Activated T-helper 1 cell treated with Interleukin-2 at 50 U/mL for 16 hours (primary cell): ENCODE results near the gene TANC1.

ENCODE experiments used
- DNase-seq: peaks from one replicate; pipeline ENCODE4 v3.0.0-alpha.2; 2020; ENCODE audit warnings: low read depth

Gene TANC1

DNA sequence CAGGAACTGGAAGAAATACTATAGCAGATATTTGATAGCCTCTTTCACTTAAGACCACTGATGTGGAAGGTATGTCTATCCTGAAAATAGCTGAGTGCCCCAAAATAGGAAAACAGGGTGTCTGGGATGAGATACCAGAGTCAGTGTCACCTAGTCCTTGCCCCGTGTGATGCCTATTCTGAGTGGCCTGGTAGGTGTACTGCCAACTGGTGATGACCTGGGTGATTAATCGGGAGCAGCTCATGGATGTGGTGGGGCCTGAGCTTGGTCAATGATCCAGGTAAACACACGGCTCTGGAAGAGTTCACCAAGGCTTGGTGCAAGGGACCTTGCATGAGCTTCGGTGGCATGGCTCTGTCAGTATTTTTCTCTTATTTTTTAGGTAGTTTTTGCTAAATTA lies 95.2 kb downstream of the TANC1 start:
- no peak for DNase-seq

GRCh38 chr2:159064446-159065301 lies 96.2 kb downstream of the TANC1 start:
- no peak for DNase-seq

DNA sequence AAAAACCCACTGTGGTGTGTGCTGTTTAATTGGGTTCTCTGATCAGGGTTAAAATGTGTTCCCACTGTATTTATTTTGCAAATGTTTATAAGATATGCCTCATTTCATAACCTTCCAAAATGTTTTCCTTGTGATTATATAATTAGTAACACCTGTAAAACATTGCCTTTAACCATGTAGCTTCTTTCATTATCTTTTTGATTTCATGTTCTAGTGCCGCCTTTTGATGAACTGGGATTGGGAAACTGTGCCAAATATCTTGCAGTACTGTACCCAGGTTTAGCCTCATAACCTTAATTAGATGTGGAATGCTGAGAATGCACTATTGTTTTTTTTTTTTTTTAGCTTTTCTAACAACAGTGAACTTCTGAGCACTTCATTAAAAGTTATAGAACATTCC lies 96.9 kb downstream of the TANC1 start:
- DNase-seq, result no peak

DNA sequence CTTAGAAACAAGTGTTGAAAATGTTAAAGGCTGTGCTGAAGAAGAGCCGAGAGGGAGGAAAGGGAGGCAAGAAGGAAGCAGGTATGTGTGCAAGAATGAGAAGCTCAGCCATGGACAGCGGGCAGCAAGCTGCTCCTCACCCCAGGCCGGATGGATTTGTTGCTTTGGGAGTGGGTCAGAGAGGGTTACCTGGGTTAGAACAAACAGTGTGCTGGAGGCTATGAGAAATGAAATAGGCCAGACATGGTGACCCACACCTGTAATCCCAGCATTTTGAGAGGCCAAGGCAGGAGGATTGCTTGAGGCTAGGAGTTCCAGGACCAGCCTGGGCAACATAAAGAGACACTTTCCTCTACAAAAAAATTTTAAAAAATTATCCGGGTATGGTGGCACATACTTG lies 97.5 kb downstream of the TANC1 start:
- no peak for DNase-seq

GRCh38 chr2:159066541-159067156 lies 98.2 kb downstream of the TANC1 start:
- DNase-seq, result no peak

- DNase-seq, result no peak
Measured at GRCh38 chr2:159067971-159068370, 99.5 kb downstream of the TANC1 start.

- DNase-seq, result no peak
Measured at GRCh38 chr2:159069229-159069628, 100.8 kb downstream of the TANC1 start.

- no peak for DNase-seq
Measured at GRCh38 chr2:159070235-159070634, 101.8 kb downstream of the TANC1 start.

DNA sequence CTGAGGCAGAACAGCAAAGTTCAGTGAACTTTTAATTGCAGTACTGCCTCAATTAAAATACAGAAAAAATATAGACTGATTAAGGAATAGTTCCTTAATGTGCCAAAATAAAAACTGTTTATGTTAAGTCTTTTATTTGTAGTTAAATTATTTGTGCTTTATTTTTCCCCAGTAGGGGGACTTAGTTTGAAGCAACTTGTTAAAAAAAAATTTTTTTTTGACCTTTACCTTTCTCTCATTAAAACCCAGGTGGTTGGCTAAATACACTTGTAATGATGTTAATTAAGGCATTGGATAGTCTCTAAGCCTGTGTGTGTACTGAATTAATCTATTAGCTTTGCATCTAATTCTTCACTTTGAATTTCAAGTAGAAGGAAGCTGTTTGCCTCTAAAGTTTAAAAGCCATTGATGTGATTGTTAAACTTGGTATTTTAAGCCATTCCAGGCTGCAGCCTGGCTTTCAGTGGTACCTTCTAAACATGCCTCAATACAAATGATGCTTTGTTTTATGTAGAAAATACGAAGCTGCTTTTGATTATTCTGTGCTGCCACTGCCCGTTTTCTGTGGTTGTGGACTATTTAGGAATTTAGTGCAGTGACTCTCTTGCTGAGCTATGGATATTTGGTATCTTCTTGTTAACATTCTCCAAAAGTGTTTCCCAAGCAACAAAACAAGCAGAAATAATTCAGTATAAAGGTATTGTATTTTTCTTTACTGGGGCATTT lies 102.9 kb downstream of the TANC1 start:
- no peak for DNase-seq

- no peak for DNase-seq
Measured at GRCh38 chr2:159072795-159073194, 104.4 kb downstream of the TANC1 start.

- no peak for DNase-seq
Measured at GRCh38 chr2:159073256-159073655, 104.8 kb downstream of the TANC1 start.

GRCh38 chr2:159074605-159075004 lies 106.2 kb downstream of the TANC1 start:
- DNase-seq, result no peak

DNA sequence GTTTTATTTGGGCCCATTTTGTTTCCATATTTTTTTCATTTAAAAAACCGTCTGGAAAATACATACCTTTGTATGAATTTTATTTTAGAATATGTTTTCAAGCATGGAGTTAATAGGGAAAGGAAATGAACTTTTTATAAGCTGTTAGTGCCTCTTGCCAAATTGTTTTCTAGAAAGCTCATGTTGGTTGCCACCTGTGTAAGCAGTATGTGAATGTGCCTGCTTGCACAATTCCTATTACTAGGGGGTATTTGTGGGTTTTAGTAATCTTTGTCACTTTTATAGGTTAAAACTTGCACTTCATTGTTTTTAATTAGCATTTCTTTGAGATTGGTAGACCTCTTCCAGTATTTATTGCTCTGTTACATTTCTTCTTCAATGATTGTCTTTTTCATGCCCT lies 107.3 kb downstream of the TANC1 start:
- DNase-seq, result no peak

DNA sequence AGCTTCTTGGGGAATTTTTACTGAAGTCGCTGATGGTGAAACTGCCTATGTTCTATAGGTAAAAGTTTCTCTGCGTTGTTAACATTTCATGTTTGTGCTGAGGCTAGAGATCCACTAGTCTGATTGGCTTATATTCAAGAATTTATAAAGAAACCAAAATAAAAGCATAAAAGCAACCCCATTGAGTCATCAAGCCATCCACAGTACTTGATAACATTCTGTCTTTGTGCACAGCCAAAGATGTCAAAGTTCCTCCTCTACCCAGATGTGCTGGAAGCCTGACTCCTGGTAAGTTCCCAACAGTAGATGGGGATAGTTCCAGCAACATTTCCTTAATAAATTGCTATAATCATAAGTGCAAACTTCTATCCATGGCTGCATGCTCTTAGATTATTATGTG lies 107.8 kb downstream of the TANC1 start:
- DNase-seq, result no peak

GRCh38 chr2:159077869-159078268 lies 109.4 kb downstream of the TANC1 start:
- no peak for DNase-seq

DNA sequence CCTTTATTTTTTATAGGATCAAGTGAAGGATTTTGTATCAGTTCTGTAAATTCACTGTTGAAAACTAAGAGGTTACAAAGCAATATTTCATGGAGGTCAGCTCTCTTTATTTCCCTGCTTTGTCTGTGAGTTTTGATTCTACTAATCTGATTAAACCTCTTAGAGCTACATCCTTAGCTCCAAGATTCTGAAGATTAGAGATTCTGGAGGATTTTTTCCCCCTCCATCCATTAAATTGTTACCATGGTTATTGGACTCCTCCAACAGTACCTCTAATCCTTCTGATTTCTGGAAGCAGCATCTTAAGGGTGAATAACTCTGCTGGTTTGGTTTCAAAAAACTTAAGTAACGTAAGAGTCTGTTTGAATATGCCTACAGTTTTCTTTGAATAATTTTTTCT lies 110.0 kb downstream of the TANC1 start:
- DNase-seq, result no peak

- DNase-seq, result no peak
Measured at GRCh38 chr2:159080641-159081040, 112.2 kb downstream of the TANC1 start.

DNA sequence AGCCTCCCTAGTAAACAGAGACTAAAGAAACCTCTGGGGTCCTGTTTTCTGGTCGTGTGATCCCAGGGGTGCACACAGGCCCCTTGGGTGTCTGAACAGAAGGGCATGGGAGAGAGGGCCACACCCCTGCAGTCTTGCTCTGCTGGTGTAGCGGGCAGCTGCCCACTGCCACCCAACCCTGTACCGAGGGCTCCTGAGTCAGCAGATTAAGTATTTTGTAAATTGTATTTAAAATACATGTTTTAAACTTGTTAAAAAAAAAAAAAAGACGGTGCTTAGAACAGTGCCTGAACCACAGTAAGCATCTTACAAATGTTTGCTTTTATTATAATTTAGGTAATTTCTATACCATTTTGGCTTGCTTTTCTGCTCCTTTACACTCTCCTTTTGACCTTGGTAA lies 113.7 kb downstream of the TANC1 start:
- no peak for DNase-seq

GRCh38 chr2:159084384-159085370 lies 116.2 kb downstream of the TANC1 start:
- no peak for DNase-seq

DNA sequence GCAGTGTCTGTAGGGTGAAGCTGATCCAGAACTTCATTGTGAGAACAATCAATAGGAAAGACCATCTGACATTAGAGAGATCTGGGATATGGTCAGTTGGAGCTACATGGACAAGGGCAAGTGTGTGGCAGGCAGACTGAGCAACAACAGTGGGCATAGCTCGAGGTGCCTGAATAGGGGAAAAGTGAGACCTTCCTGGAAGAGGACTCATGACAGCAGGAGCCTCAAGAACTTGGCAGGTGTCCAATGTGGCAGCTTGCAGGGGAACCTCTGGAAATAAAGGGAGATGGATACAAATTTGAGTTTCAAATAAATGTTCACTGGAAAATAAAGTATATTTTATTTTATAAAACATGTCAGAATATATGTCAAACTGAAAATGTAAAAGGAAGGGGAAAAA lies 117.9 kb downstream of the TANC1 start:
- no peak for DNase-seq

DNA sequence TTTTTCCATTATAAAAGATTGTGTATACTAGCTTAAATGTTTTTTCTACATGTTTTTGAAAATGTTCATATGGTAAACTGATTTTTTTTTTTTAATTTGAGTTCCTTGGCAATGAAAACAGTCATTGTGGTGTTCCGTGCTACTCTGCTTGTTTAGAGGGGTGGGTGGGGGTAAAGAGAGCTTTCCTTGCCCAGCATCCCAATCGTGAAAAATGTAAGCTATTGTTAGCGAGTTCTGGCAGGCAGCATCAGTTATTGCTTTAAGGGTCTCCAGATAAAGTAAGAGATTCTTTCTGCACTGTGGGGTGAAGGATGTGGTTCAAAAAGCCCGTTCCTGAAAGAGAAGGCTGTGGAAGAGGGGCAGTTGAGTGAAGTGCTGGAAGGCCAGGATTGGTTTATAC lies 118.4 kb downstream of the TANC1 start:
- no peak for DNase-seq

DNA sequence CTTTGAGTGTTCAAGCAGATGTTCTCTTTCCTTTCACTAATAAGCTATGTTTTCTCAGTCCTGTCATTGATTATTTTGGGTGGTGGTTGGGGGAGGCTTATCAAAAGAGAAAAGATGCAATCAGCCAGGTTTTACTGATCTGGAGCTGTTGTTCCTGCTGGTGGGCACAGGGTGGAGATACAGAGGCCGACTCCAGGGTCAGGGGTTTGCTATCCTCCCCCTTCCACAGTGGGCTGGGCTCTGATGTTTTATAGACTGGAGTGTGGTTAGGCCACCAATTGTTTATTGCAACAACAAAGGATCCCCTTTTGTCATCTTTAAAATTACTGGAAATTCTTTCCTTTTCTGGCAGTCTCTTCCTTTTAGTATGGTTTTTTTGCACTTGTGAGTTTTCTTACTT lies 120.5 kb downstream of the TANC1 start:
- no peak for DNase-seq
